Panc1 (cell line): ENCODE data around the gene RPS27L.

Experiments used
- POLR2AphosphoS5 ChIP-seq: IDR thresholded peaks from 2 replicates; pipeline ENCODE4 v1.6.1; 2012; ENCODE audit warnings: mild to moderate bottlenecking, low read depth, low read length, moderate library complexity
- REST ChIP-seq, 2 experiments: IDR thresholded peaks; 2 replicates each; pipeline ENCODE4 v1.6.1; 2011 to 2012; ENCODE audit warnings: low read depth in 2 of 2, control low read depth in 1 of 2, low read length in 1 of 2, mild to moderate bottlenecking in 1 of 2, moderate library complexity in 1 of 2; ENCODE audit not compliant: insufficient read depth in 1 of 2
- TF ChIP-seq, protein P1 (sequence below): fragments of 450-650 bp; IDR thresholded peaks from 2 replicates; pipeline ENCODE4 v1.5.1; 2017; ENCODE audit warnings: mild to moderate bottlenecking

DNA sequence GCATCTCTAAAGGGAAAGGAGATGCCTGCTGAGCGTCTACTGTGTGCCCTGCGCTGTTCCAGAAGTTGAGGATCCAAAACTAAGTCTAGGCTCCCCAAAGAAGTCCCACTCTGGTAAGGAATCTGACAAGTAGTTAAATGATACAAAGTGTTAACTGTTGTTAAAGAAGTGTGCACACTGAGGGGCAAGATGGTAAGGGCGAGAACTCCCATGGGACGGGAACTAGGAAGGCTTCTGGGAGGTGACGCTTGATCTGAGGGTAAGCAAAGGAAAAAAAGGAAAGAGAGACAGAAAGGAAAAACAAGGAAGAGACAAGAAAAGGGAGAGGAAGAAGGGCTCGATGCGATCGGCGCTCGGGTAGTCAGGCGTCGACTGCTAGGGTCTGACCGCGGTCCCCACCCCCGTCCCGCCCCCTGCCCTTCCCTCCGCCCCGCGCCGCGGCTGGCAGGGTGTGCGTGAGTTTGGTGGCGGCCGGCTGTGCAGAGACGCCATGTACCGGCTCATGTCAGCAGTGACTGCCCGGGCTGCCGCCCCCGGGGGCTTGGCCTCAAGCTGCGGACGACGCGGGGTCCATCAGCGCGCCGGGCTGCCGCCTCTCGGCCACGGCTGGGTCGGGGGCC lies 35.8 kb downstream of the RPS27L start, which contains the start of gene LACTB:
- no peak for TF ChIP-seq REST (IDR thresholded peaks at IDR 0.05; ENCODE audit: insufficient read depth in 1 of 2, low read depth in 2 of 2, low read length in 1 of 2)
- TF ChIP-seq, protein P1, sequence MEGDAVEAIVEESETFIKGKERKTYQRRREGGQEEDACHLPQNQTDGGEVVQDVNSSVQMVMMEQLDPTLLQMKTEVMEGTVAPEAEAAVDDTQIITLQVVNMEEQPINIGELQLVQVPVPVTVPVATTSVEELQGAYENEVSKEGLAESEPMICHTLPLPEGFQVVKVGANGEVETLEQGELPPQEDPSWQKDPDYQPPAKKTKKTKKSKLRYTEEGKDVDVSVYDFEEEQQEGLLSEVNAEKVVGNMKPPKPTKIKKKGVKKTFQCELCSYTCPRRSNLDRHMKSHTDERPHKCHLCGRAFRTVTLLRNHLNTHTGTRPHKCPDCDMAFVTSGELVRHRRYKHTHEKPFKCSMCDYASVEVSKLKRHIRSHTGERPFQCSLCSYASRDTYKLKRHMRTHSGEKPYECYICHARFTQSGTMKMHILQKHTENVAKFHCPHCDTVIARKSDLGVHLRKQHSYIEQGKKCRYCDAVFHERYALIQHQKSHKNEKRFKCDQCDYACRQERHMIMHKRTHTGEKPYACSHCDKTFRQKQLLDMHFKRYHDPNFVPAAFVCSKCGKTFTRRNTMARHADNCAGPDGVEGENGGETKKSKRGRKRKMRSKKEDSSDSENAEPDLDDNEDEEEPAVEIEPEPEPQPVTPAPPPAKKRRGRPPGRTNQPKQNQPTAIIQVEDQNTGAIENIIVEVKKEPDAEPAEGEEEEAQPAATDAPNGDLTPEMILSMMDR = no peak
- peak; percentile 50 for TF ChIP-seq POLR2AphosphoS5
